Measurements from ENCODE around the gene SLC22A17.

SLC22A17 gene

GRCh38 chr14:23361763-23362162, 9.1 kb upstream of the SLC22A17 start:
- DNase-seq (ENCODE audit: low read depth): no peak

GRCh38 chr14:23361320-23361719, 8.6 kb upstream of the SLC22A17 start:
- DNase-seq (ENCODE audit: low read depth): no peak

GRCh38 chr14:23360496-23360895, 7.8 kb upstream of the SLC22A17 start:
- DNase-seq (ENCODE audit: low read depth): no peak

- no peak for DNase-seq (ENCODE audit: low read depth)
These were observed 7.2 kb upstream of the SLC22A17 start for GRCh38 chr14:23359722-23360447.

GRCh38 chr14:23359167-23359626, 6.5 kb upstream of the SLC22A17 start:
- no peak for DNase-seq (ENCODE audit: low read depth)

GRCh38 chr14:23358553-23359166, 6.0 kb upstream of the SLC22A17 start:
- DNase-seq (ENCODE audit: low read depth): no peak

GRCh38 chr14:23358042-23358441, 5.4 kb upstream of the SLC22A17 start:
- DNase-seq (ENCODE audit: low read depth): no peak

GRCh38 chr14:23357261-23357660, 4.6 kb upstream of the SLC22A17 start:
- DNase-seq (ENCODE audit: low read depth): no peak

GRCh38 chr14:23356662-23357061, 4.0 kb upstream of the SLC22A17 start:
- DNase-seq (ENCODE audit: low read depth): no peak

- DNase-seq (ENCODE audit: low read depth): no peak
These were observed 3.3 kb upstream of the SLC22A17 start for GRCh38 chr14:23355871-23356435.

- DNase-seq (ENCODE audit: low read depth): no peak
These were observed 2.3 kb upstream of the SLC22A17 start for GRCh38 chr14:23354990-23355389.

- DNase-seq (ENCODE audit: low read depth): no peak
These were observed 720 bp upstream of the SLC22A17 start for GRCh38 chr14:23353433-23353780.

- DNase-seq (ENCODE audit: low read depth): no peak
These were observed 794 bp downstream of the SLC22A17 start for GRCh38 chr14:23351681-23352505.

GRCh38 chr14:23349156-23349845, 3.4 kb downstream of the SLC22A17 start:
- no peak for DNase-seq (ENCODE audit: low read depth)

GRCh38 chr14:23348297-23348655, 4.4 kb downstream of the SLC22A17 start:
- no peak for DNase-seq (ENCODE audit: low read depth)

GRCh38 chr14:23347406-23348296, 5.0 kb downstream of the SLC22A17 start:
- no peak for DNase-seq (ENCODE audit: low read depth)

GRCh38 chr14:23346693-23347405, 5.8 kb downstream of the SLC22A17 start:
- no peak for DNase-seq (ENCODE audit: low read depth)

GRCh38 chr14:23345987-23346692, 6.5 kb downstream of the SLC22A17 start:
- no peak for DNase-seq (ENCODE audit: low read depth)

GRCh38 chr14:23344481-23344880, 8.2 kb downstream of the SLC22A17 start:
- no peak for DNase-seq (ENCODE audit: low read depth)
